Suprapubic skin (tissue), 4 donors: Measurements from ENCODE around the gene EEF1A2. TPM values are rescaled to one million over a fixed set of nuclear protein-coding genes. Genes with fewer than 3 reads are reported as not detected.
A peak's percentile ranks its signal among the peaks of the same experiment; 100 is the strongest.
"Not testable (repeated sequence)": the region's sequence is repeated elsewhere in the genome, so short reads cannot be mapped to it uniquely, and the experiment has no call there.

Experiments
- DNase-seq, 2 donors: peaks; one replicate each; pipeline ENCODE4 v3.0.0-alpha.2; 2019; ENCODE audit warnings: low spot score in 2 of 2
- H3K27ac ChIP-seq: fragments of 200-600 bp; sonication (generic); one replicate; pipeline ENCODE4 v1.5.1; 2019
- H3K27me3 ChIP-seq: fragments of 200-600 bp; sonication (generic); one replicate; pipeline ENCODE4 v1.5.1; 2019
- H3K36me3 ChIP-seq: fragments of 200-600 bp; sonication (generic); one replicate; pipeline ENCODE4 v1.5.1; 2019
- H3K4me1 ChIP-seq: fragments of 200-600 bp; sonication (generic); one replicate; pipeline ENCODE4 v1.5.1; 2019
- H3K4me3 ChIP-seq: fragments of 200-600 bp; sonication (generic); one replicate; pipeline ENCODE4 v1.5.1; 2019; ENCODE audit warnings: mild to moderate bottlenecking
- H3K9me3 ChIP-seq: fragments of 200-600 bp; sonication (generic); one replicate; pipeline ENCODE4 v1.5.1; 2019
- EP300 ChIP-seq: sonication (generic); formaldehyde crosslinking; IDR thresholded peaks from one replicate; pipeline ENCODE4 v1.6.1; 2017; ENCODE audit warnings: antibody characterized with exemption
- POLR2A ChIP-seq, 2 donors: fragments of 450-650 bp; IDR thresholded peaks; one replicate each; pipeline ENCODE4 v1.6.1; 2017; ENCODE audit warnings: antibody characterized with exemption in 2 of 2, mild to moderate bottlenecking in 2 of 2, moderate library complexity in 2 of 2
- POLR2AphosphoS5 ChIP-seq, 3 donors: sonication (generic); formaldehyde crosslinking; IDR thresholded peaks; one replicate each; pipeline ENCODE4 v1.6.1; 2017; ENCODE audit warnings: antibody characterized with exemption in 3 of 3
- WGBS: methylation state at CpG from one replicate; pipeline ENCODE4 v1.1.5; 2018; 5-methylcytosine and 5-hydroxymethylcytosine counted together
- total RNA-seq, 4 donors: library from RNA; depleted of rRNA; stranded (reverse); fragments of >200 nt; gene quantifications; one replicate each; pipeline ENCODE4 v1.1.0, GENCODE V29; 2016
- TF ChIP-seq, protein P1 (sequence below), 2 donors: fragments of 200-600 bp in 1 of 2; fragments of 450-650 bp in 1 of 2; sonication (generic) in 1 of 2; IDR thresholded peaks; one replicate each; pipeline ENCODE4 v1.5.1; 2016 to 2019; ENCODE audit warnings: antibody characterized with exemption in 2 of 2, mild to moderate bottlenecking in 1 of 2, moderate library complexity in 1 of 2

EEF1A2 gene
- total RNA-seq, 4 donors from 2014 or later: 4.8 to 13.4 (median 12.0) TPM

- Histone ChIP-seq H3K36me3 (peaks cover 8% of the 10 kb centered on the region), H3K4me1 (peaks cover 28% of the 10 kb centered on the region), H3K9me3 (no peaks in the 10 kb centered on the region), H3K27me3 (no peaks in the 10 kb centered on the region), H3K27ac (no peak overlapping the region), H3K4me3 (no peak overlapping the region)
- no peak for TF ChIP-seq POLR2AphosphoS5 (IDR thresholded peaks at IDR 0.05)
- TF ChIP-seq EP300: no peak
- TF ChIP-seq, protein P1, sequence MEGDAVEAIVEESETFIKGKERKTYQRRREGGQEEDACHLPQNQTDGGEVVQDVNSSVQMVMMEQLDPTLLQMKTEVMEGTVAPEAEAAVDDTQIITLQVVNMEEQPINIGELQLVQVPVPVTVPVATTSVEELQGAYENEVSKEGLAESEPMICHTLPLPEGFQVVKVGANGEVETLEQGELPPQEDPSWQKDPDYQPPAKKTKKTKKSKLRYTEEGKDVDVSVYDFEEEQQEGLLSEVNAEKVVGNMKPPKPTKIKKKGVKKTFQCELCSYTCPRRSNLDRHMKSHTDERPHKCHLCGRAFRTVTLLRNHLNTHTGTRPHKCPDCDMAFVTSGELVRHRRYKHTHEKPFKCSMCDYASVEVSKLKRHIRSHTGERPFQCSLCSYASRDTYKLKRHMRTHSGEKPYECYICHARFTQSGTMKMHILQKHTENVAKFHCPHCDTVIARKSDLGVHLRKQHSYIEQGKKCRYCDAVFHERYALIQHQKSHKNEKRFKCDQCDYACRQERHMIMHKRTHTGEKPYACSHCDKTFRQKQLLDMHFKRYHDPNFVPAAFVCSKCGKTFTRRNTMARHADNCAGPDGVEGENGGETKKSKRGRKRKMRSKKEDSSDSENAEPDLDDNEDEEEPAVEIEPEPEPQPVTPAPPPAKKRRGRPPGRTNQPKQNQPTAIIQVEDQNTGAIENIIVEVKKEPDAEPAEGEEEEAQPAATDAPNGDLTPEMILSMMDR (IDR thresholded peaks at IDR 0.05): no peak
- no peak for TF ChIP-seq POLR2A (IDR thresholded peaks at IDR 0.05)
- 89% methylated on average over 14 of the region's 32 CpGs for WGBS
- peak in 1 of 2 donors; percentile 66 for DNase-seq
Measured at GRCh38 chr20:63517376-63518309, 18.8 kb upstream of the EEF1A2 start.

GRCh38 chr20:63514520-63514919, 15.6 kb upstream of the EEF1A2 start:
- not testable (repeated sequence) for H3K4me3 ChIP-seq, H3K4me1 ChIP-seq, H3K27ac ChIP-seq, DNase-seq, H3K9me3 ChIP-seq, H3K36me3 ChIP-seq
- WGBS: 61% methylated on average over 10 of the region's 10 CpGs
- peaks cover 16% of the 10 kb centered on the region for H3K27me3 ChIP-seq

DNA sequence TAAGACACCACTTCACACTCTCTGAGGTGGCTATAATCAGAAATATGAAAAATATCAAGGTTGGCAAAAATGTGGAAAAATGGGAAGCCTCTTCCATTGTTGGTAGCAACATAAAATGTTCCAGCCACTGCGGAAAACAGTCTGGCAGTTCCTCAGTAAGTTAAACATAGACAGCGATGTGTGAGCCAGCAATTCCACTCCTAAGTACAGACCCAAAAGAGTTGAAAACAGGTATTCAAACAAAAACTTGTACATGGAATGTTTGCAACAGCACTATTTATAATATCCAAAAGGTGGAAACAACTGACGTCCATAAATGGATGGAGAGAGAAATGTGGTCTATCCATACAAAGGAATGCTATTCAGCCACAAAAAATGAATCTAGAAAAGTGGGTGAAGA, 14.3 kb upstream of the EEF1A2 start:
- H3K9me3 ChIP-seq: no peaks in the 10 kb centered on the region
- peaks cover 18% of the 10 kb centered on the region for H3K27me3 ChIP-seq
- TF ChIP-seq POLR2A (IDR thresholded peaks at IDR 0.05) (no peak), POLR2AphosphoS5 (IDR thresholded peaks at IDR 0.05) (no peak), EP300 (no peak)
- TF ChIP-seq, protein P1 (IDR thresholded peaks at IDR 0.05): no peak

GRCh38 chr20:63509088-63509564, 10.2 kb upstream of the EEF1A2 start:
- Histone ChIP-seq H3K36me3 (no peaks in the 10 kb centered on the region), H3K4me3 (no peak overlapping the region), H3K27me3 (peaks cover 40% of the 10 kb centered on the region), H3K27ac (no peak overlapping the region), H3K9me3 (peaks cover 9% of the 10 kb centered on the region), H3K4me1 (no peaks in the 10 kb centered on the region)
- 87% methylated on average over 9 of the region's 9 CpGs for WGBS
- no peak for DNase-seq
- TF ChIP-seq EP300 (no peak), POLR2A (IDR thresholded peaks at IDR 0.05) (no peak), POLR2AphosphoS5 (IDR thresholded peaks at IDR 0.05) (no peak)
- TF ChIP-seq, protein P1 (IDR thresholded peaks at IDR 0.05): no peak

More for the DNA sequence above, 14.3 kb upstream of the EEF1A2 start:
- Histone ChIP-seq H3K27ac (no peak overlapping the region), H3K4me3 (no peak overlapping the region), H3K36me3 (no peaks in the 10 kb centered on the region), H3K4me1 (no peaks in the 10 kb centered on the region)
- 77% methylated on average over 3 of the region's 3 CpGs for WGBS
- DNase-seq: no peak

DNA sequence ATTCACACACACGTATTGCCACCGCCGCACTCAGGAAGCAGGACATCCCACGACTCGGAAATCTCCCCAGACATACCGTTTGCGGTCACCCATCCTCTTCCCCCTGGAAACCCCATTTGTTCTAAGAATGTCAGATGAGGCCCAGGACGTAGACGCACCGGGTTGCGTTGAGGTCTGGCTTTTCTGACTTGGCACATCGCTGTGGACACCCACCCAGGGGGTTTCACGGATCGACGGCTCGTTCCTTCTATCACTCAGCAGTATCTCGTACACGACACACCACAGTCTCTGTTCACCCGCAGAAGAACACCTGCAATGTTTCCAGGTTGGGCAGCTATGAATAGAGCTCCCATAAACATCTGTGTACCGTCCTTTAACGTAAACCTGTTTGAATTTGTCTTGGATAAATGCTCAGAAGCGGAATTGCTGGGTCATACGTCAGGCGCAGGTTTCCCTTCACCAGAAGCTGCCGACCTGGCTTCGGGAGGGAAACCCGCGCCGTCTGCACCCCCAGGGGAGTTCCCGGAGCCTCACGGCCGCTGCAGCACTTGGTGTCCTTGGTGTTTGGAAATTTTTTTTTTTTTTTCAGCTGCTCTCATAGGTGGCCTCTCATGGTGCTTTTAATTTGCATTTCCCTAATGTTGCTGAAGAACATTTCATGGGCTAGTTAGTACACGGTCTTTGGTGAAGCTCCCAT, 9.3 kb upstream of the EEF1A2 start:
- TF ChIP-seq POLR2A (IDR thresholded peaks at IDR 0.05): no peak
- TF ChIP-seq POLR2AphosphoS5 (IDR thresholded peaks at IDR 0.05): no peak
- TF ChIP-seq, protein P1 (IDR thresholded peaks at IDR 0.05): no peak
- no peak for TF ChIP-seq EP300
- H3K36me3 ChIP-seq: no peaks in the 10 kb centered on the region
- H3K27ac ChIP-seq: no peak overlapping the region
- H3K4me1 ChIP-seq: no peaks in the 10 kb centered on the region
- H3K9me3 ChIP-seq: peaks cover 9% of the 10 kb centered on the region
- no peak overlapping the region for H3K4me3 ChIP-seq
- H3K27me3 ChIP-seq: peaks cover 49% of the 10 kb centered on the region
- WGBS: 91% methylated on average over 33 of the region's 33 CpGs
- no peak for DNase-seq
